GM10266 (cell line): Measurements from ENCODE around the gene NEK8.
A peak's percentile ranks its signal among the peaks of the same experiment; 100 is the strongest.

Source experiments
- DNase-seq: peaks from one replicate; pipeline ENCODE4 v3.0.0; 2012; ENCODE audit errors: extremely low spot score
- CTCF ChIP-seq: IDR thresholded peaks from 2 replicates; pipeline ENCODE4 v1.5.1; 2012; ENCODE audit warnings: mild to moderate bottlenecking, low read depth; ENCODE audit not compliant: control insufficient read depth, insufficient read depth; ENCODE audit errors: missing control alignments

NEK8 gene

GRCh38 chr17:28724500-28725165 is 4.0 kb upstream of the NEK8 start:
- TF ChIP-seq CTCF, result no peak
- DNase-seq, result no peak

- TF ChIP-seq CTCF, result no peak
- DNase-seq, result no peak
Measured at GRCh38 chr17:28725166-28725659, 3.4 kb upstream of the NEK8 start.

GRCh38 chr17:28725660-28726225 is 2.8 kb upstream of the NEK8 start:
- DNase-seq, result no peak
- no peak for TF ChIP-seq CTCF

GRCh38 chr17:28726226-28726626 is 2.4 kb upstream of the NEK8 start, which contains the start of gene TLCD1:
TSS of gene TLCD1 (minus strand) at chr17:28726233. CDS start at chr17:28726097, 136 bp downstream.
- DNase-seq, result peak; percentile 88
- TF ChIP-seq CTCF, result no peak

GRCh38 chr17:28726627-28727491 is 1.7 kb upstream of the NEK8 start:
- peak; percentile 99 for TF ChIP-seq CTCF
- peak; percentile 91 for DNase-seq

GRCh38 chr17:28729950-28730330 is 1.4 kb downstream of the NEK8 start:
- no peak for DNase-seq
- TF ChIP-seq CTCF, result no peak
